IMR-90 (cell line): ENCODE data around the gene IFITM10. TPM values are rescaled to one million over a fixed set of nuclear protein-coding genes. Genes with fewer than 3 reads are reported as not detected.

ENCODE experiments used
- ATAC-seq: fragments of 200-7000 bp; cut with Tn5 transposase; 2 replicates; pipeline ENCODE4 v1.9.1; 2020; ENCODE audit warnings: low read depth, mild to moderate bottlenecking, moderate library complexity
- BruUV-seq: library from RNA; stranded (reverse); fragments of 400-500 nt; replicated peaks from 2 replicates; lab custom pipeline; 2021; lab: Mats Ljungman, UMichigan
- CTCF ChIA-PET: fragments of 300-600 bp; formaldehyde crosslinking; extraction: SDS; loops from one replicate; lab custom pipeline; 2021; ENCODE audit warnings: antibody characterized with exemption; lab: Yijun Ruan, JAX
- POLR2A ChIA-PET: fragments of 300-600 bp; sonication (Branson Sonifier 250); formaldehyde crosslinking; loops from one replicate; lab custom pipeline; 2022; ENCODE audit warnings: antibody characterized with exemption; ENCODE audit not compliant: unreplicated experiment; lab: Charles Lee
- DNase-seq: peaks from one replicate; pipeline ENCODE4 v3.0.0; 2013
- H2AFZ ChIP-seq: replicated peaks from 2 replicates; pipeline ENCODE3; 2013; ENCODE audit warnings: low read length, mild to moderate bottlenecking; ENCODE audit not compliant: poor library complexity
- H2AK5ac ChIP-seq: 2 replicates; pipeline ENCODE4 v1.6.1; 2013; ENCODE audit warnings: low read depth, low read length, inconsistent platforms
- H2AK9ac ChIP-seq: replicated peaks from 2 replicates; pipeline ENCODE3; 2013; ENCODE audit warnings: mild to moderate bottlenecking, low read depth, low read length, moderate library complexity; ENCODE audit not compliant: poor library complexity
- H2BK120ac ChIP-seq: 2 replicates; pipeline ENCODE4 v1.6.1; 2013; ENCODE audit warnings: low read depth, low read length, inconsistent platforms
- H2BK15ac ChIP-seq: 3 replicates; pipeline ENCODE4 v1.6.1; 2013; ENCODE audit warnings: low read depth, low read length, inconsistent platforms
- H2BK20ac ChIP-seq: 2 replicates; pipeline ENCODE4 v1.6.1; 2013; ENCODE audit warnings: low read depth, mild to moderate bottlenecking, inconsistent platforms, low read length, moderate library complexity
- H2BK5ac ChIP-seq: 2 replicates; pipeline ENCODE4 v1.6.1; 2013; ENCODE audit warnings: mild to moderate bottlenecking, low read depth, low read length, inconsistent platforms; ENCODE audit not compliant: poor library complexity, severe bottlenecking
- H3K14ac ChIP-seq: replicated peaks from 2 replicates; pipeline ENCODE4 v1.6.1; 2013; ENCODE audit warnings: low read depth, low read length, inconsistent platforms
- H3K18ac ChIP-seq: 2 replicates; pipeline ENCODE4 v1.6.1; 2013; ENCODE audit warnings: low read depth, low read length, control low read depth
- H3K23ac ChIP-seq: 2 replicates; pipeline ENCODE4 v1.6.1; 2013; ENCODE audit warnings: low read depth, low read length, inconsistent platforms
- H3K27ac ChIP-seq: 2 replicates; pipeline ENCODE4 v1.5.1; 2013; ENCODE audit warnings: mild to moderate bottlenecking, control low read depth, low read length; ENCODE audit not compliant: insufficient read depth
- H3K27me3 ChIP-seq: 2 replicates; pipeline ENCODE4 v1.6.1; 2013; ENCODE audit warnings: low read length; ENCODE audit not compliant: control insufficient read depth, insufficient read depth
- H3K36me3 ChIP-seq: 2 replicates; pipeline ENCODE4 v1.6.1; 2013; ENCODE audit warnings: low read length, mixed read lengths; ENCODE audit not compliant: control insufficient read depth, insufficient read depth
- H3K4ac ChIP-seq: 2 replicates; pipeline ENCODE4 v1.6.1; 2013; ENCODE audit warnings: low read depth, low read length, inconsistent platforms
- H3K4me1 ChIP-seq: 2 replicates; pipeline ENCODE4 v1.6.1; 2013; ENCODE audit warnings: low read length, mixed read lengths; ENCODE audit not compliant: control insufficient read depth, insufficient read depth
- H3K4me2 ChIP-seq: 2 replicates; pipeline ENCODE4 v1.6.1; 2013; ENCODE audit warnings: low read depth, mild to moderate bottlenecking, control low read depth, low read length, moderate library complexity
- H3K4me3 ChIP-seq: 2 replicates; pipeline ENCODE4 v1.5.1; 2013; ENCODE audit warnings: low read depth, mild to moderate bottlenecking, control low read depth, low read length, moderate library complexity; ENCODE audit not compliant: insufficient read depth
- H3K56ac ChIP-seq: 2 replicates; pipeline ENCODE4 v1.6.1; 2013; ENCODE audit warnings: low read length, inconsistent platforms; ENCODE audit not compliant: insufficient read depth; ENCODE audit errors: extremely low read depth
- H3K79me1 ChIP-seq, 2 experiments: 2 replicates each; pipeline ENCODE4 v1.6.1; 2013; ENCODE audit warnings: low read length in 2 of 2, inconsistent platforms in 1 of 2, low read depth in 1 of 2
- H3K9ac ChIP-seq: 2 replicates; pipeline ENCODE4 v1.6.1; 2013; ENCODE audit warnings: low read depth, low read length, control low read depth
- H3K9me1 ChIP-seq: 2 replicates; pipeline ENCODE4 v1.6.1; 2013; ENCODE audit warnings: low read length, inconsistent platforms; ENCODE audit not compliant: insufficient read depth
- H3K9me3 ChIP-seq: 2 replicates; pipeline ENCODE4 v1.6.1; 2013; ENCODE audit warnings: low read length; ENCODE audit not compliant: control insufficient read depth, insufficient read depth
- H4K20me1 ChIP-seq: 2 replicates; pipeline ENCODE4 v1.6.1; 2013; ENCODE audit warnings: low read length, inconsistent platforms; ENCODE audit not compliant: insufficient read depth
- H4K5ac ChIP-seq: 2 replicates; pipeline ENCODE4 v1.6.1; 2013; ENCODE audit warnings: mild to moderate bottlenecking, low read depth, low read length, control low read depth
- H4K8ac ChIP-seq, 2 experiments: 2 replicates each; pipeline ENCODE4 v1.6.1; 2013; ENCODE audit warnings: low read depth in 2 of 2, low read length in 2 of 2, control low read depth in 1 of 2, inconsistent platforms in 1 of 2
- H4K91ac ChIP-seq: 2 replicates; pipeline ENCODE4 v1.6.1; 2013; ENCODE audit warnings: low read depth, low read length, inconsistent platforms; ENCODE audit not compliant: insufficient read depth
- BHLHE40 ChIP-seq: fragments of 150-350 bp; IDR thresholded peaks from 2 replicates; pipeline ENCODE4 v1.6.1; 2016; ENCODE audit warnings: mild to moderate bottlenecking, low read depth, low read length
- CEBPB ChIP-seq: IDR thresholded peaks from 2 replicates; pipeline ENCODE4 v1.6.1; 2012; ENCODE audit warnings: low read depth, low read length, improper control_type of control experiment
- CHD1 ChIP-seq: IDR thresholded peaks from 2 replicates; pipeline ENCODE4 v1.6.1; 2012; ENCODE audit warnings: low read depth, low read length, improper control_type of control experiment
- CTCF ChIP-seq: conservative IDR thresholded peaks from 2 replicates; pipeline ENCODE4 v1.5.1; 2012; ENCODE audit warnings: mild to moderate bottlenecking, low read depth, low read length, improper control_type of control experiment
- ELK1 ChIP-seq: fragments of 150-350 bp; IDR thresholded peaks from 2 replicates; pipeline ENCODE4 v1.6.1; 2016; ENCODE audit warnings: low read depth, mild to moderate bottlenecking, low read length, moderate library complexity, borderline replicate concordance
- FOS ChIP-seq: fragments of 150-350 bp; IDR thresholded peaks from 2 replicates; pipeline ENCODE4 v1.6.1; 2016; ENCODE audit warnings: low read depth, low read length
- MAFK ChIP-seq: IDR thresholded peaks from 2 replicates; pipeline ENCODE4 v1.6.1; 2012; ENCODE audit warnings: low read depth, low read length, improper control_type of control experiment
- MAZ ChIP-seq: IDR thresholded peaks from 2 replicates; pipeline ENCODE4 v1.6.1; 2012; ENCODE audit warnings: low read depth, mild to moderate bottlenecking, low read length, improper control_type of control experiment, moderate library complexity, borderline replicate concordance
- MXI1 ChIP-seq: IDR thresholded peaks from 2 replicates; pipeline ENCODE4 v1.6.1; 2012; ENCODE audit warnings: low read depth, mild to moderate bottlenecking, low read length, moderate library complexity, borderline replicate concordance
- NFE2L2 ChIP-seq: fragments of 150-350 bp; IDR thresholded peaks from 2 replicates; pipeline ENCODE4 v1.6.1; 2016; ENCODE audit warnings: low read depth, mild to moderate bottlenecking, low read length
- POLR2A ChIP-seq: IDR thresholded peaks from 2 replicates; pipeline ENCODE4 v1.6.1; 2012; ENCODE audit warnings: mild to moderate bottlenecking, low read depth, low read length
- RAD21 ChIP-seq: IDR thresholded peaks from 2 replicates; pipeline ENCODE4 v1.6.1; 2012; ENCODE audit warnings: low read length, improper control_type of control experiment
- RCOR1 ChIP-seq: IDR thresholded peaks from 2 replicates; pipeline ENCODE4 v1.6.1; 2012; ENCODE audit warnings: mild to moderate bottlenecking, low read length, improper control_type of control experiment; ENCODE audit not compliant: insufficient replicate concordance
- RFX5 ChIP-seq: IDR thresholded peaks from 2 replicates; pipeline ENCODE4 v1.8.0; 2012; ENCODE audit warnings: low read depth, mild to moderate bottlenecking, low read length, moderate library complexity
- SMC3 ChIP-seq: fragments of 150-350 bp; IDR thresholded peaks from 2 replicates; pipeline ENCODE4 v1.6.1; 2016; ENCODE audit warnings: low read depth, mild to moderate bottlenecking, antibody characterized with exemption, low read length, moderate library complexity
- USF2 ChIP-seq: fragments of 150-350 bp; IDR thresholded peaks from 2 replicates; pipeline ENCODE4 v1.6.1; 2017; ENCODE audit warnings: mild to moderate bottlenecking, antibody characterized with exemption, low read length, low read depth
- WGBS, 2 experiments: methylation state at CpG; one replicate each; pipeline versions ENCODE4 v1.1.5 to v1.1.7; 2013; ENCODE audit warnings: missing lambda C conversion rate in 2 of 2; ENCODE audit not compliant: insufficient read length in 1 of 2; ENCODE audit errors: extremely low coverage in 2 of 2; 5-methylcytosine and 5-hydroxymethylcytosine counted together
- dilution Hi-C: fragments of 300-500 bp; cut with HindIII; formaldehyde crosslinking; loops from one replicate; pipeline ENCODE4 v1.14.3; 2018; ENCODE audit warnings: low sequenced_read_pairs; ENCODE audit not compliant: unreplicated experiment
- in situ Hi-C: fragments of 300-500 bp; cut with MboI; formaldehyde crosslinking; loops from 3 replicates; pipeline ENCODE4 v1.14.3; 2019; ENCODE audit warnings: low sequenced_read_pairs, inconsistent platforms, mixed read lengths
- intact Hi-C: fragments of 100-400 bp; cut with micrococcal nuclease; formaldehyde crosslinking; loops from 2 replicates; pipeline ENCODE4 v1.10.0; 2022
- polyA plus RNA-seq, 3 experiments: library from polyadenylated mRNA; depleted of rRNA; stranded (reverse); fragments of >200 nt; gene quantifications; 2 replicates each; pipeline ENCODE4 v1.2.3, GENCODE V29; 2012; ENCODE audit warnings: low replicate concordance in 1 of 3
- total RNA-seq: library from RNA; depleted of rRNA; stranded (reverse); fragments of >200 nt; gene quantifications from 2 replicates; pipeline ENCODE4 v1.2.3, GENCODE V29; 2012

The IFITM10 gene
- total and polyA plus RNA-seq, 2 of the 4 experiments (the other 2 are of a cell fraction), result 0.15 to 0.18 TPM

GRCh38 chr11:1743585-1744136 is 6.7 kb downstream of the IFITM10 start:
- no peak overlapping the region for H2BK20ac ChIP-seq
- no peak overlapping the region for H2BK15ac ChIP-seq
- no peak overlapping the region for H2AK5ac ChIP-seq
- H3K14ac ChIP-seq, result no peak overlapping the region
- intact Hi-C loops (no loop called here), in situ Hi-C loops (no loop called here), dilution Hi-C loops (no loop called here)
- H3K56ac ChIP-seq, result no peak overlapping the region
- no peak overlapping the region for H4K5ac ChIP-seq
- no peak overlapping the region for H2AFZ ChIP-seq
- H2BK5ac ChIP-seq, result peak overlapping the region; percentile 9
- no peaks in the 10 kb centered on the region for H3K79me1 ChIP-seq
- H3K18ac ChIP-seq, result no peak overlapping the region
- CTCF ChIA-PET, result no interaction called here
- H3K36me3 ChIP-seq, result no peaks in the 10 kb centered on the region
- no peak overlapping the region for H3K23ac ChIP-seq
- H4K8ac ChIP-seq, result no peak overlapping the region
- H4K91ac ChIP-seq, result no peak overlapping the region
- no peak overlapping the region for H3K4me2 ChIP-seq
- H3K27ac ChIP-seq, result no peak overlapping the region
- no peak overlapping the region for H3K9ac ChIP-seq
- H3K9me3 ChIP-seq, result peaks cover 2% of the 10 kb centered on the region
- H3K4ac ChIP-seq, result no peak overlapping the region
- no TSS peak for BruUV-seq
- H2BK120ac ChIP-seq, result no peak overlapping the region
- POLR2A ChIA-PET, result no interaction called here
- DNase-seq (no peak), ATAC-seq (no peak)
- 69% methylated on average over 3 of the region's 10 CpGs; no CpG with 5 or more reads in 1 of the 2 experiments for WGBS, 2 experiments
- H3K27me3 ChIP-seq, result peaks cover 29% of the 10 kb centered on the region
- H3K4me1 ChIP-seq, result no peaks in the 10 kb centered on the region
- H2AK9ac ChIP-seq, result no peak overlapping the region
- H3K4me3 ChIP-seq, result no peak overlapping the region
- no peaks in the 10 kb centered on the region; the same call in 1 of the 2 replicates for H4K20me1 ChIP-seq
- TF ChIP-seq MXI1 (no peak), POLR2A (no peak), RFX5 (no peak), ELK1 (no peak), CEBPB (no peak), NFE2L2 (no peak), RAD21 (no peak), USF2 (no peak), FOS (no peak), RCOR1 (no peak), SMC3 (no peak), MAZ (no peak), CHD1 (no peak), CTCF (no peak), BHLHE40 (no peak), MAFK (no peak)
- H3K9me1 ChIP-seq, result 0 out of 2 replicates have a peak, but pooled peaks cover 4% of the 10 kb centered on the region
